H1 (cell line): Measurements from ENCODE around the gene PHAX. TPM values are rescaled to one million over a fixed set of nuclear protein-coding genes. Genes with fewer than 3 reads are reported as not detected.

ENCODE experiments used
- CBX5 ChIP-seq: fragments of 300-800, 300-1000 bp; sonication (generic); IDR thresholded peaks from 2 replicates; pipeline ENCODE4 v1.7.1; 2016; ENCODE audit warnings: antibody characterized with exemption, low read length, low read depth
- CBX8 ChIP-seq: fragments of 300-800, 300-1000 bp; sonication (generic); IDR thresholded peaks from 2 replicates; pipeline ENCODE4 v1.7.1; 2016; ENCODE audit warnings: low read depth, low read length, borderline replicate concordance
- CHD2 ChIP-seq: IDR thresholded peaks from 2 replicates; pipeline ENCODE4 v1.6.1; 2012; ENCODE audit warnings: low read length, improper control_type of control experiment
- CREB1 ChIP-seq: IDR thresholded peaks from 2 replicates; pipeline ENCODE4 v1.6.1; 2012; ENCODE audit warnings: inconsistent platforms
- CTCF ChIP-seq, 3 experiments: IDR thresholded peaks; 1 replicate in 2 of 3; 2 replicates in 1 of 3; pipeline versions ENCODE4 v1.5.1 to v1.6.1; 2011; ENCODE audit warnings: low read length in 3 of 3, mild to moderate bottlenecking in 3 of 3, inconsistent platforms in 2 of 3, low read depth in 1 of 3, moderate library complexity in 1 of 3; ENCODE audit not compliant: insufficient read depth in 1 of 3; ENCODE audit errors: control extremely low read depth in 1 of 3
- EP300 ChIP-seq, 2 experiments: IDR thresholded peaks; 1 replicate in 1 of 2; 2 replicates in 1 of 2; pipeline ENCODE4 v1.6.1; 2011 to 2012; ENCODE audit warnings: low read depth in 2 of 2, low read length in 2 of 2, mild to moderate bottlenecking in 2 of 2, borderline replicate concordance in 1 of 2, inconsistent platforms in 1 of 2, moderate library complexity in 1 of 2
- SIN3A ChIP-seq, 2 experiments: IDR thresholded peaks in 1 of 2; conservative IDR thresholded peaks in 1 of 2; 2 replicates each; pipeline ENCODE4 v1.6.1; 2011 to 2012; ENCODE audit warnings: low read length in 2 of 2, improper control_type of control experiment in 1 of 2, low read depth in 1 of 2, mild to moderate bottlenecking in 1 of 2
- polyA plus RNA-seq, 7 experiments: library from polyadenylated mRNA; depleted of rRNA in 3 of 7; stranded (reverse) in 5 of 7; unstranded in 2 of 7; fragments of >200 nt in 5 of 7; fragments of 200-250 nt in 2 of 7; gene quantifications; 1 replicate in 5 of 7; 2 replicates in 1 of 7; 4 replicates in 1 of 7; pipeline versions ENCODE4 v1.2.1 to v1.2.3, GENCODE V29; 2011 to 2013; ENCODE audit warnings: missing spikeins in 2 of 7, mixed read lengths in 2 of 7
- total RNA-seq: library from RNA; stranded (reverse); fragmentation: NEBNext Ultra II Directional; extraction: Animal tissue kit (Norgen Biotek cat#: 25700); gene quantifications from 2 replicates; pipeline ENCODE4 v1.2.1, GENCODE V29; 2021

PHAX gene
- total and polyA plus RNA-seq, 2 of the 8 experiments (the other 6 are each of a cell fraction or from before 2014, with no cell fraction given), result 32.1 to 59.5 TPM

GRCh38 chr5:126651013-126651577 lies 50.3 kb downstream of the PHAX start (continued):
- no peak for TF ChIP-seq SIN3A (conservative IDR thresholded peaks at IDR 0.05 in 1 of 2, IDR thresholded peaks at IDR 0.05 in 1 of 2; ENCODE audit: low read depth in 1 of 2, low read length in 2 of 2)
- no peak for TF ChIP-seq CREB1
- no peak for TF ChIP-seq CBX8
- TF ChIP-seq CTCF (IDR thresholded peaks at IDR 0.05; ENCODE audit: control extremely low read depth in 1 of 3, insufficient read depth in 1 of 3, low read depth in 1 of 3, low read length in 3 of 3), result no peak
- no peak for TF ChIP-seq CBX5
- TF ChIP-seq CHD2, result no peak
- no peak for TF ChIP-seq EP300 (IDR thresholded peaks at IDR 0.05; ENCODE audit: borderline replicate concordance in 1 of 2, low read depth in 2 of 2, low read length in 2 of 2)
- TF ChIP-seq, all 59 proteins: peak for 0
